ENCODE data around the gene GRAMD2B. TPM values are rescaled to one million over a fixed set of nuclear protein-coding genes. Genes with fewer than 3 reads are reported as not detected.

The GRAMD2B gene
- total RNA-seq, 1 experiment from 2014 or later, result 6.7 TPM

DNA sequence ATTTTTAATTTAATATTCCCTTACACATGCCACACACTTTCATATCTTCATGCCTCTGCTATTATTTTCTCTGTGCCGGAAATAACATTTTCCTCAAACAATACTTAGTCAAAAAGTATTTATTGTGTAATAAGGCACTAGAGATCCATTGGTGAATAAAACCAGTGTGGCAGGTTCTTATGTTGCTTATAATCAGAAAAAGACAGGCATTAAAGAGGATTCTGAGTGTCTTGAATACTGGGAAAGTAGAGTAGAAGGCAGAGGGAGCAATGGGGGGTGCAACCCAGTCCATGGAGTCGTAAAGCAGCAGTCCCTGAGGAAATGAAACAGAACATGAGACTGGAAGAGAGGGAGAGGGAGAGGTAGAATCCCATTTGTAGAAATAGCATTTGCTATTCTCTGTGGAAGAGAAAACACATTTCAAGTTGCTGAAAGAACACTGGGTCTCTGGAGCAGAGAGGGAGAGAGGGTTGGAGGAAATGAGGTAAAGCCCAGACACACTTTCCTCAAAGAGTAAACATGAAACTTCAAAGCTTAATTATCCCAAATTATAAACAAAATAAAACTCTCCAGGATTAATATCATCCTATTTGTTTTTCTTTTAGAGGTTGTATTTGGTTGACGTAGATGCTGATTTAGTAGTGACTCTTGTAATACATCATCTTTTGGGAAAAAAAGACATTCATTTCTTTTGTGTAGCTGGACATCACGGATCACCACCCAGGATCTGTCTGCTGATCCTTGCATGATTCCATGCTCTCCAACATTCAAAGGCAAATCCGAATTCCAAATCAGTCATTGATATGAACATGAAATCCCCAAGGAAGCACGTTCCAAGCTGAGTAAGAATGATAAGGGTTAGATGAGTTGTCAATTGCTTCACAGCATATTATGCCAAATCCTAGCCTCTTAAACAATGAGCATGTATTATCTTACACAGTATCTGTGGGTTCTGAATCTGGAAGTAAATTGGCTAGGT lies 37.4 kb upstream of the GRAMD2B start:
- Histone ChIP-seq H3K23me2 (ENCODE audit: insufficient read length, low read depth, low read length, poor library complexity, severe bottlenecking) (no peaks in the 10 kb centered on the region), H3K79me1 (ENCODE audit: insufficient read depth, low read depth, low read length, poor library complexity, severe bottlenecking) (no peaks in the 10 kb centered on the region), H3K27ac (ENCODE audit: insufficient read length, low read depth, low read length) (no peak overlapping the region), H3K79me2 (ENCODE audit: insufficient read depth, low read length) (no peaks in the 10 kb centered on the region), H3K4ac (ENCODE audit: low read depth, low read length) (no peak overlapping the region), H4K20me1 (ENCODE audit: control insufficient read depth, insufficient read depth, insufficient read length) (no peaks in the 10 kb centered on the region), H3T11ph (ENCODE audit: low read length) (no peak overlapping the region), H4K5ac (ENCODE audit: insufficient read length, low read depth, low read length) (no peak overlapping the region), H2BK12ac (ENCODE audit: insufficient read length, low read depth, low read length) (no peak overlapping the region), H4K91ac (ENCODE audit: insufficient read length, low read depth, low read length) (no peak overlapping the region), H3K23ac (ENCODE audit: insufficient read length, low read depth, low read length) (no peak overlapping the region), H3K9ac (ENCODE audit: extremely low read depth, insufficient read length, low read length) (no peak overlapping the region), H4K8ac (replicated peaks; ENCODE audit: insufficient read length, low read depth, low read length) (no peak overlapping the region), H3K18ac (ENCODE audit: insufficient read length, low read depth, low read length) (no peak overlapping the region), H3K56ac (ENCODE audit: insufficient read length, low read depth, low read length) (no peak overlapping the region), H2AK5ac (ENCODE audit: insufficient read length, low read length) (no peak overlapping the region), H3K9me3 (ENCODE audit: control insufficient read depth, low read depth, low read length) (no peaks in the 10 kb centered on the region), H2BK15ac (ENCODE audit: low read depth, low read length) (no peak overlapping the region), H3K4me2 (ENCODE audit: insufficient read depth, insufficient read length, low read length) (no peak overlapping the region), H3K4me1 (ENCODE audit: insufficient read depth, low read length) (no peaks in the 10 kb centered on the region), H2AFZ (ENCODE audit: low read length) (no peak overlapping the region), H2BK120ac (ENCODE audit: low read depth, low read length, poor library complexity, severe bottlenecking) (no peak overlapping the region), H2BK20ac (ENCODE audit: low read depth, low read length, poor library complexity, severe bottlenecking) (no peak overlapping the region), H3K14ac (ENCODE audit: insufficient read depth, low read length) (no peak overlapping the region), H3K27me3 (ENCODE audit: insufficient read depth, low read length) (no peaks in the 10 kb centered on the region), H2BK5ac (ENCODE audit: insufficient read length, low read length) (no peak overlapping the region)
- Mint-ChIP-seq H3K4me1 (peaks cover 14% of the 10 kb centered on the region in 2 experiments), H3K9me3 (peaks cover under 1 to 7% of the 10 kb centered on the region in 2 experiments; a peak in 3 of 5 replicates), H3K27me3 (ENCODE audit: low read depth) (no peaks in the 10 kb centered on the region), H3K4me3 (no peak overlapping the region), H3K27ac (peak overlapping the region in 1 of 3 experiments; percentile 22; a peak in 1 of 7 replicates), H3K36me3 (ENCODE audit: insufficient read depth in 1 of 3, low read depth in 3 of 3) (peaks cover 2 to 12% (median 4%) of the 10 kb centered on the region in 3 experiments; a peak in 3 of 7 replicates)
- DNase-seq, result no peak
- TF ChIP-seq, protein P1, sequence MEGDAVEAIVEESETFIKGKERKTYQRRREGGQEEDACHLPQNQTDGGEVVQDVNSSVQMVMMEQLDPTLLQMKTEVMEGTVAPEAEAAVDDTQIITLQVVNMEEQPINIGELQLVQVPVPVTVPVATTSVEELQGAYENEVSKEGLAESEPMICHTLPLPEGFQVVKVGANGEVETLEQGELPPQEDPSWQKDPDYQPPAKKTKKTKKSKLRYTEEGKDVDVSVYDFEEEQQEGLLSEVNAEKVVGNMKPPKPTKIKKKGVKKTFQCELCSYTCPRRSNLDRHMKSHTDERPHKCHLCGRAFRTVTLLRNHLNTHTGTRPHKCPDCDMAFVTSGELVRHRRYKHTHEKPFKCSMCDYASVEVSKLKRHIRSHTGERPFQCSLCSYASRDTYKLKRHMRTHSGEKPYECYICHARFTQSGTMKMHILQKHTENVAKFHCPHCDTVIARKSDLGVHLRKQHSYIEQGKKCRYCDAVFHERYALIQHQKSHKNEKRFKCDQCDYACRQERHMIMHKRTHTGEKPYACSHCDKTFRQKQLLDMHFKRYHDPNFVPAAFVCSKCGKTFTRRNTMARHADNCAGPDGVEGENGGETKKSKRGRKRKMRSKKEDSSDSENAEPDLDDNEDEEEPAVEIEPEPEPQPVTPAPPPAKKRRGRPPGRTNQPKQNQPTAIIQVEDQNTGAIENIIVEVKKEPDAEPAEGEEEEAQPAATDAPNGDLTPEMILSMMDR (conservative IDR thresholded peaks at IDR 0.05), result no peak
- no CpG with 5 or more reads among the region's 6 CpGs for WGBS (ENCODE audit: extremely low coverage, insufficient read length, low lambda C conversion rate)
